Effector CD4-positive, alpha-beta T cell (primary cell): Measurements from ENCODE around the gene L3HYPDH.

Experiments used
- DNase-seq: peaks from one replicate; pipeline ENCODE4 v3.0.0-alpha.2; 2020

L3HYPDH gene

GRCh38 chr14:59424341-59425071 lies 59.7 kb downstream of the L3HYPDH start:
- no peak for DNase-seq
